ENCODE measurements around the gene SOBP. TPM values are rescaled to one million over a fixed set of nuclear protein-coding genes. Genes with fewer than 3 reads are reported as not detected.

SOBP gene
- total RNA-seq, 1 experiment from 2014 or later = 0.22 TPM

GRCh38 chr6:107582086-107582485 lies 92.2 kb downstream of the SOBP start:
- TF ChIP-seq EZH2 (IDR thresholded peaks at IDR 0.05; ENCODE audit: low read depth) (no peak), CTCF (conservative IDR thresholded peaks at IDR 0.05) (no peak)
- ChIA-PET POLR2A (ENCODE audit: unreplicated experiment) (interaction anchor here (0.5 kb wide), 1 partner anchor 16 kb away, joined by 8 read pairs; no protein-coding TSS in a partner anchor), CTCF (no interaction called here)
- Histone ChIP-seq H3K27ac (no peak overlapping the region), H3K9me3 (ENCODE audit: insufficient read depth, low read depth) (no peaks in the 10 kb centered on the region), H3K9me2 (ENCODE audit: insufficient read depth) (0 out of 2 replicates have a peak, but pooled peaks cover 4% of the 10 kb centered on the region), H3K4me3 (no peak overlapping the region), H3K36me3 (ENCODE audit: low read depth) (no peaks in the 10 kb centered on the region), H4K20me1 (ENCODE audit: insufficient read depth) (no peaks in the 10 kb centered on the region), H3K27me3 (ENCODE audit: insufficient read depth, low read depth) (no peaks in the 10 kb centered on the region), H2AFZ (no peak overlapping the region), H3F3A (ENCODE audit: insufficient read depth, low read depth) (no peaks in the 10 kb centered on the region), H3K79me2 (ENCODE audit: low read depth) (no peaks in the 10 kb centered on the region), H3K4me1 (replicated peaks; ENCODE audit: insufficient read depth) (no peaks in the 10 kb centered on the region), H3K4me2 (no peak overlapping the region)
- no TSS peak for BruUV-seq (replicated peaks)
- intact Hi-C loops (cut with micrococcal nuclease; ENCODE audit: unreplicated experiment) = no loop called here
- no peak for DNase-seq

GRCh38 chr6:107584726-107585125 lies 94.8 kb downstream of the SOBP start:
- Histone ChIP-seq H3K27ac (no peak overlapping the region), H3K9me3 (ENCODE audit: insufficient read depth, low read depth) (no peaks in the 10 kb centered on the region), H3K36me3 (ENCODE audit: low read depth) (no peaks in the 10 kb centered on the region), H3K4me3 (no peak overlapping the region), H3K27me3 (ENCODE audit: insufficient read depth, low read depth) (no peaks in the 10 kb centered on the region), H4K20me1 (ENCODE audit: insufficient read depth) (no peaks in the 10 kb centered on the region), H3K79me2 (ENCODE audit: low read depth) (no peaks in the 10 kb centered on the region), H3K4me2 (no peak overlapping the region), H2AFZ (no peak overlapping the region), H3F3A (ENCODE audit: insufficient read depth, low read depth) (no peaks in the 10 kb centered on the region), H3K9me2 (ENCODE audit: insufficient read depth) (0 out of 2 replicates have a peak, but pooled peaks cover 4% of the 10 kb centered on the region), H3K4me1 (replicated peaks; ENCODE audit: insufficient read depth) (no peaks in the 10 kb centered on the region)
- BruUV-seq (replicated peaks) = no TSS peak
- DNase-seq = no peak
- intact Hi-C loops (cut with micrococcal nuclease; ENCODE audit: unreplicated experiment) = no loop called here
- TF ChIP-seq CTCF (conservative IDR thresholded peaks at IDR 0.05) (no peak), EZH2 (IDR thresholded peaks at IDR 0.05; ENCODE audit: low read depth) (no peak)
- CTCF ChIA-PET = no interaction called here
- POLR2A ChIA-PET (ENCODE audit: unreplicated experiment) = no interaction called here

GRCh38 chr6:107585815-107586435 lies 96.0 kb downstream of the SOBP start:
- Histone ChIP-seq H3K4me1 (replicated peaks; ENCODE audit: insufficient read depth) (no peaks in the 10 kb centered on the region), H3F3A (ENCODE audit: insufficient read depth, low read depth) (no peaks in the 10 kb centered on the region), H3K27me3 (ENCODE audit: insufficient read depth, low read depth) (no peaks in the 10 kb centered on the region), H3K27ac (no peak overlapping the region), H3K79me2 (ENCODE audit: low read depth) (no peaks in the 10 kb centered on the region), H3K4me2 (no peak overlapping the region), H3K9me2 (ENCODE audit: insufficient read depth) (0 out of 2 replicates have a peak, but pooled peaks cover 4% of the 10 kb centered on the region), H4K20me1 (ENCODE audit: insufficient read depth) (no peaks in the 10 kb centered on the region), H3K36me3 (ENCODE audit: low read depth) (no peaks in the 10 kb centered on the region), H3K4me3 (no peak overlapping the region), H3K9me3 (ENCODE audit: insufficient read depth, low read depth) (no peaks in the 10 kb centered on the region), H2AFZ (no peak overlapping the region)
- POLR2A ChIA-PET (ENCODE audit: unreplicated experiment) = interaction anchor here (0.6 to 0.7 kb wide), 2 partner anchors 50 to 127 kb away, joined by 7 to 14 read pairs; no protein-coding TSS in a partner anchor
- intact Hi-C loops (cut with micrococcal nuclease; ENCODE audit: unreplicated experiment) = no loop called here
- no peak for DNase-seq
- BruUV-seq (replicated peaks) = no TSS peak
- CTCF ChIA-PET = no interaction called here
- no peak for TF ChIP-seq CTCF (conservative IDR thresholded peaks at IDR 0.05)
- TF ChIP-seq EZH2 (IDR thresholded peaks at IDR 0.05; ENCODE audit: low read depth) = no peak

Measured in PC-9 (cell line).